Glomerular endothelial cell (primary cell): ENCODE results near the gene C9orf153. TPM values are rescaled to one million over a fixed set of nuclear protein-coding genes. Genes with fewer than 3 reads are reported as not detected.
"Not testable (repeated sequence)": the region's sequence is repeated elsewhere in the genome, so short reads cannot be mapped to it uniquely, and the experiment has no call there.

Experiments
- DNase-seq: peaks from one replicate; pipeline ENCODE4 v3.0.0-alpha.2; 2011; ENCODE audit warnings: low read depth, low spot score; ENCODE audit errors: extremely low read depth
- total RNA-seq: library from RNA; depleted of rRNA; stranded (reverse); fragments of >200 nt; gene quantifications from 2 replicates; pipeline ENCODE4 v1.2.3, GENCODE V29; 2015

C9orf153 gene
- total RNA-seq, 1 donor from 2014 or later = not detected

DNA sequence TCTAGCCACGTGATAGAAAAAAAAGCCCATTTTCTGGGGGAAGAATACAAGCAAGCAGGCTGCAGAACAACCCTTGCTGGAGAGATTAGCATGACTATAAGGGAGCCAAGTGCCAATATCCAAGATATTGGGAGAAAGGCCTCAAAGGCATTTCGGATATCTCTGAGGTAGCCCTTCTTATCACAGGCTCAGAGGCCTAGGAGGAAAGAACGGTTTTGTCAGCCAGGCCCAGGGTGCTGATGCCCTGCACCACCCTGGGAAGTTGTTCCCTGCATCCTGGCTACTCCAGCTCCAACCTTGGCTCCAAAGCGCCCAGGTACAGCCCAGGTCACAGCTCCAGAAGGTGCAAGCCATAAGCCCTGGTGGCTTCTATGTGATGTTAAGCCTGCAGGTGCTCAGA lies 66.4 kb downstream of the C9orf153 start:
- DNase-seq = no peak

DNA sequence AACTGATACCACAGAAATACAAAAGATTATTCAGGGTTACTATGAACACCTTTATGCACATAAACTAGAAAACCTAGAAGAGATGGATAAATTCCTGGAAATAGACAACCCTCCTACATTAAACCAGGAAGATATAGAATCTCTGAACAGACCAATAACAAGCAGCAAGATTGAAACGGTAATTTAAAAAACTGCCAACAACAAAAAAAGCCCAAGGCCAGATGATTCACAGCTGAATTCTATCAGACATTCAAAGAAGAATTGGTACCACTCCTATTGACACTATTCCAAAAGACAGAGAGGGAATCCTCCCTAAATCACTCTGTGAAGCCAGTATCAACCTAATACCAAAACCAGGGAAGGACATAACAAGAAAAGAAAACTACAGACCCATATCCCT lies 68.8 kb downstream of the C9orf153 start:
- DNase-seq = not testable (repeated sequence)

DNA sequence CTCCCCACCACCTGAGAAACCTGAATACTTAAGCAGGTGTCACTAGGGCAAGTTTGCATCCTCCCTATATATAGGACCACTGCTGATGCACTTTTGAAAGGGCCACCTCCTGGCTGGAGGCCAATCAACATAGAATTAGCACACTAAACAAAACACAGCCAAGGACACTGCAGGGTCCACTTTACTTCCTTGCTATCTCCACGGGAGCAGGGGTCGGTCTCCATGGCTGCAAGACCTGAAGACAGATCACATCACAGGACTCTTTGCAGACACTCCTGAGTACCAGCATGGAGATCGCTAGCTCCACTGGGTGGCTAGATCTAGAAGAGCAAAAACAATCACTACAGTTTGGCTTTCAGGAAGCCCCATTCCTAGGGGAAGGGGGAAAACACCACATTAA lies 72.3 kb downstream of the C9orf153 start:
- DNase-seq = no peak

DNA sequence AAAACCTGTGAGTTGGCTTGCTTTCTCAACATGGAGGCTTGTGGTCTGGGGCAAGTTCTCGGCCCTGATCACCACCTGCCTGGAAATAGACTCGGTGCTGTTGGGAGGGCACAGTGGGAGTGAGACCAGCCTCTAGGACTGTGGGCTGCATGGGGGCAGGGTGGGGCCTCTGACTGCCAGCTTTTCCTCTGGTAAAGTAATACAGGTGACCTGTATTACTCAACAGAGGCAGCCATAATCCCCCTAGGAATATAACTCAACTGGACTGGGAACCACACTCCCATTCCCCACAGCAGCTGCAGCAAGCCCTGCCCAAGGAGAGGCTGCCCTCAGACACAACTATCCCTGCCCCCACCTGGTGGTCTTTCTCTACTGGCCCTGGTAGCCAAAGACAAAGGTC lies 72.8 kb downstream of the C9orf153 start:
- DNase-seq = no peak

DNA sequence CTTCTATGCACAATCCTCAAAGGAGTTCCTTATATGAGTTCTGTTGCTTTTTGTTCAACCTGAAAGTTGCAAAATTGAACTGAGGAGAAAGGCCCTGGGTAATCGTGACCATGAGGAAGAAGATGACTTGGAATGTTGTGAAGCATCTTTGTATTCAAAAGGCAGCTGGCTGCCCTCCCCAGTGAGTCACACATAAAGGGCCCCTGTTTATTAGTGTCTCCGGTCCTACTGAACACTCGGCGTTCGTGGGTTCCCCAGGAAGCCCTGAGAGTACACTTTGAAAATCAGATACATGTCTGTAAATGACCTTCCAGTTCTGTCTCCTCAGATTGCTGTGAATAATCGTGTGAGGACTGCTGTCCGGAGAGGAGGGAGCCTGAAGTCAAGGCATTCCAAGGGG lies 73.6 kb downstream of the C9orf153 start:
- DNase-seq = no peak

DNA sequence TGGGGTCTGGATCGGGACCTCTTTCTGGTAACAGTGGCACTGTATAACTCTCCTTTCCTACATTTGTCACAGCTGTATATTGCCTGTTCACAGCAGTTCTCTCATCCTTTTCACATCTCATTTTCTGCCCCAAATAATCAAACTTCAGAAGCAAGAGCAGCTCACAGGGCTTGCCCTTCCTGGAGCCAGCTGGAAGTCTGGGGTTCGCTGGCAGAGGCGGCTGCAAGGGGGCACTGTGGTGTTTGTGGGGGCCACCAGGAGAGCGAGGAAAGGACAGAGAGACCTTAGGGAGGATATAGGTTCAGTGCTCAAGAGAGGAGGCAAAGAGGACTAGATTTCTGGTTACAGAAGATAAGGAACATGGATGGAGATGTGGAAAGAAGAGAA lies 75.3 kb downstream of the C9orf153 start:
- DNase-seq = no peak

DNA sequence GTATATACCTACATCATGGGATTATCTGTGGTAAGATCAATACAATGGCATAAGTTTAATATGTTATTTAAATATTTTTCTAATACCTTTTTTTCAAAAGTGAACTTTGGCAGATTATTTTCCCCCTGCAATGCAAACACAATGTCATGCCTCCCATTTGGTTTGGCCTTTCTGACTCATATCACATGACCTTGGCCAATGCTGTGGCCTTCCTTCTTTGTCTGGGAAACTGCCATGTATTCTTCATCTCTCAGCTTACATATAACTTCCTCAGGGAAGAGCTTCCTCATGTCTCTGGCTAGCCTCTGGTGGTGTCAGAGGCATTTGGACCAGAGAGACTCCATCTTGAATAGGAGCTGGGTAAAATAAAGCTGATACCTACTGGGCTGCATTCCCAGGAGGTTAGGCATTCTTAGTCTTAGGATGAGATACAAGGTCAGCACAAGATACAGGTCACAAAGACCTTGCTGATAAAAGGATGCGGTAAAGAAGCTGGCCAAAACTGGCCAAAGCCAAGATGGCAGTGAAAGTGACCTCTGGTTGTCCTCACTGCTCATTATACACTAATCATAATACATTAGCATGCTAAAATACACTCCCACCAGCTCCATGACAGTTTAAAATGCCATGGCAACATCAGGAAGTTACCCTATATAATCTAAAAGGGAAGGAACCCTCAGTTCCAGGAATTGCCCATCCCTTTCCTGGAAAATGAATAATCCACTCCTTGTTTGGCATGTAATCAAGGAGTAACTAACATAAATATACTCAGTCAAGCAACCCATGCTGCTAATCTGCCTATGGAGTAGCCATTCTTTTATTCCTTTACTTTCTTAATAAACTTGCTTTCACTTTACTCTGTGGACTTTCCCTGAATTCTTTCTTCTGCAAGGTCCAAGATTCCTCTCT lies 76.0 kb downstream of the C9orf153 start:
- DNase-seq = no peak

DNA sequence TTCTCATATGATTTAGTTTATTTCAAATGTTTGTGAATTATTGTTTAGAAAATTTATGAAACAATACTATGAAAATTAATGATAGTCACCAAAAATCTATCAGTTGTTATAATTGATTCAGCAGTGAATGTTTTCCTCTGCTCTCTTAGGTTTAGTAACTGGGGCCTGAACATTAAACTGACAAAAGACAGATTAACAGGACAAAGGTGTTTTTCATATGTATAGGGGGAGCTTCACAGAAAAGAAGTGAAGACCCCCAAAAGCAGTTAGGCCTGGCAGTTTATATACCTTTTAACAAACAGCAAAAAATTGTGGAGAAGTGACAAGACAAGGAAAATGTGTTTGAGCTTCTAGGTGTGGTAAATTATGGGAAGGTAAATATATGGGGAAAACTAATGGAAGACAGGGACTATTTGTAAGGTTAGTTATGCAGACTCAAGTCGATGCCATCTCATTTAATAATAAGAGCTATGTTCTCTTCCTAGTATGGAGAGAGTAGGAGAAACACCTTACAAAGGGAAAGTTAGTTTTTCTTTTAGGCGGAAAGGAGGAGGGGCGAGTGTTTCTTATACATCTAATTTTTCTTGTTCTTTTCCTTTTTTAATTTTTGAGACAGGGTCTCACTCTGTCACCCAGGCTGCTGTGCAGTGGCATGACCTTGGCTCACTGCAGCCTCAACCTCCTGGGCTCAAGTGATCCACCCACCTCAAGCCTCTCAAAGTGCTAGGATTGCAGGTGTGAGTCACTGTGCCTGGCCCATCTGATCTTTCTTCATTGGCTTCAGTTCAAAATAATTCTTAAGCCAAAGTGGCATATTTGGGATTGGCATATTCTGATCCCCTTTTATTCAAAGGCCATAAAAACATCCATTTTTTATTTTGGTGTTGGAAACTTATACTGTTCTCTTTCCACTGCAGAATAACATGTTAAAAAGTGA lies 77.8 kb downstream of the C9orf153 start:
- no peak for DNase-seq

DNA sequence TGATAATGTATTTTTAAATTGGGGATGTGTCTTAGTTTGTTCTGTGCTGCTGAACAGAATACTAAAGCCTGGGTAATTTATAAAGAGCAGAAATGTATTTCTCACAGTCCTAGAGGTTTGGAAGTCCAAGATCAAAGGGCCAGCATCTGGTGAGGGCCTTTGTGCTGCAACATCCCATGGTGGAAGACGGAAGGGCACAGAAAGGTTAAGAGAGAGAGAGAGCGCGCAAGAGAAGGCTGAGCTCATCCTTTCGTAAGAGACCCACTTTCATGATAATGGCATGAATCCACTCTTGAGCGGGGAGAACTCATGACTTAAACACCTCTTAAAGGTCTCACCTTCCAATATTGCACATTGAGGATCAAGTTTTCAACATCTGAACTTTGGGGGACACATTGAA lies 81.0 kb downstream of the C9orf153 start:
- no peak for DNase-seq

DNA sequence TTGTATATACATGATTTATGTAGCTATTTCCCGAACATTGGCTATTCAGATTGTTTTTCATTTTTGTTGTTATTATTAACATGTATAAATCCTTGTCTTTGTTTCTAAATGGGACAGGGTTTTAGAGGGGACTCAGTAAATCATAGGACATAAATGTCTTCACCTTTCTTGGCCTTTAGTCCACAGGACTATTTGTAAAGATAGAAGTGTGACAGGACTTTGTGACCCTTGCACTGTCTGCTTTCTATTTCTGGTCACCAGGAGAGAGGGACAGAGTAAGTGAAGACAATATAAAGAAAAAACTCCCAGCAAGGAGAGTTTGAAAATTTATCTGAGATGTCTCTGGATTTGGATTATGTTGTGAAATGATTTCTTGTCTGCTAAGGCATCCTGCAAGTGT lies 81.5 kb downstream of the C9orf153 start:
- DNase-seq = no peak

DNA sequence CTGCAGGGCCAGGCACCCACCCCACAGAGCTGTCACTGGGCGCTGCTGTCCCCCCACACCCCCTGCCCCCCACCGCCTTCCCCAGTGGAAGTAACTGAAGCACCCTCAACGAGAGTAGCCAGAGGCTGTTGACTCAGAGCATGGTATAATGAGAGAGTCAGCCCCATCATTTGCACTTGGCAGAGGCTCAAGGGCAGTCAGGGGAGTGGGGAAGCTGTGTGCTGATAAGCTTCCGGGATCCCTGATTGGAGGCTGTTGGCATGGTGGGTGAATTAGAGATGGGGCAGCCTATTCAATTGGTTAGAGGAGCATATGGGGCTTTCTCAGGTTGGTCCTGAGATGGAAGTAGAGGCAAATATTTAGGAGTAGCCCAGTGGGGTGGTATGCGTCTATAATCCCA lies 83.0 kb downstream of the C9orf153 start:
- no peak for DNase-seq

DNA sequence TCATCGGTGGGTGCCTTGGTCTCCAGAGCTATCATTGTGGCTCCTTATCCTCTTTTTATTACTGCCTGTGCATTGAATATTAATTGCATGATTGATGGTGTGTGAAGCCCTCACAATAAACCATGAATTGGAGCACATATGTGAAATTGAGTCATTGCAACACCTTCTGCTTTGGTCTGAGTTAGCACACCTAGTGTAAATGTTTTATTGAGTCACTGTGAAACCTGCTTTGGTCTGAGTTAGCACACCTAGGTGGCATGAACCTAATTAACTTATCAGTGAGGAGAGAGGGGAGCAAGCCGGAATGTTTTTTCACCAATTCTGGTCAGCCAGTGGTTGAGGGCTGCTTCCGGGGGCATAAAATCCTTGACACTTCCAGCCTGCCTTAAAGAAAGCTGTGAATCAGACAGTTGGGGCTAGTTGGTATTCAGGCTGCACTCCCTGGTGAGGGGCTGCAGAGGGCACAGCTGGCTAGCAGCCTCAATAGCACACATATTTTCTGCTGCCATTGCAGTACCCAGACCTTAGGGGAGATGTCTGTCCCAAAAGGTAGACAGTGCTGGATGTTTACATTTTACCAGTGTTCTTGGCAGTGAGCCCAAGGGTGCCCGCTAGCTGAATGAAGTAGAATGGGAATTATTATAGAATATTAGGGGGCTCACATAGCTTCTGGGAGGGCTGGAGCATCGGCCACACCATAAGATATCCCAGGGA lies 83.6 kb downstream of the C9orf153 start:
- no peak for DNase-seq

DNA sequence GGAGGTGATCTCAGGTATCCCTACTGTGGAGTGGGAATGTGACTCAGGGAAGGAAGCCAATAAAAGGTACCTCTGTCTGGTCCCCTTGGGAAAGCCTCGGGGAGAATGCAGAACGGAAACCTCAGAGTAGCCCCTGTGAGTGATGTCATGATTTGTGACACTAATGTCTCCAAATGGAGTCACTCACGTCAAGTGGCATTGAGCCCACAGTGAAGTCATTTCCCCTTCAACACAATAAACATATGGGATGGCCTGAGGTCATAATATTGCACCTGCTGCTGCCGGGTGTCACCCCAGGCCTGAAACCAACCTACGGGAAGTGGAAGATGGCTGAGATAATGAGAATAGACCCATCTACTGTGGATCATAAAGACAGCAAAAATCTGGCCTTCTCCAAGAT lies 84.2 kb downstream of the C9orf153 start:
- DNase-seq = no peak

Other genes starting within 250 kb of the C9orf153 start
- 100 and 120 TPM in 2 replicates for gene GOLM1, start 160.1 kb downstream of the C9orf153 start, total RNA-seq
- gene ISCA1, start 22.9 kb upstream of the C9orf153 start, total RNA-seq = 18.8 and 28.9 TPM in 2 replicates
- gene TUT7, start 94.8 kb upstream of the C9orf153 start, total RNA-seq = 23.8 and 31.1 TPM in 2 replicates